ENCODE measurements around the gene ADGRA1. TPM values are rescaled to one million over a fixed set of nuclear protein-coding genes. Genes with fewer than 3 reads are reported as not detected.

Gene ADGRA1
- total and polyA plus RNA-seq, 2 of the 8 experiments (the other 6 are each of a cell fraction or from before 2014, with no cell fraction given) = 0.17 to 0.21 TPM

DNA sequence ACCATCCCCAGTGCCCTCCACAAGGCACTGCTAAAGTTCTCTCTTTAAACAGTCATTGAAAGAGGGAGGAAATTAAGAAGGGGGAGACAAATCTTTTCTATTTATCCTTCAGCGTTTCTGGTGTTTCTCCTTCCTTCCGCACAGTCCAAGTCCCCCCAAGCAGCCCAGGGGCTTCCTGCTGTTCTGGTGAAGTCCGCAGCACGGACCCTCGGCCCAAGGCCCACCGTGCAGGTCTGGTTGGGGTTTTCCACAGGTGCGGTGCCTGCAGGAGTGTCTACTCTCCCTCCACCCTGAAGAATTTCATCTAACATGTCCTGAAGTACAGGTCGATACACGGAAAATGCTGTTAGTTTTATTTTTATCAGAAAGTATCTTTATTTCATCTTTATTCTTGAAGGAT, 38.2 kb downstream of the ADGRA1 start:
- Histone ChIP-seq H4K91ac (replicated peaks; ENCODE audit: insufficient read length, low read length) (no peak overlapping the region), H3K4me3 (ENCODE audit: extremely low read depth in 1 of 4, insufficient read depth in 2 of 4, low read depth in 3 of 4, low read length in 4 of 4) (no peak overlapping the region), H3K4ac (replicated peaks; ENCODE audit: insufficient read length, low read depth, low read length) (no peak overlapping the region), H3K36me3 (ENCODE audit: control insufficient read depth in 2 of 4, insufficient read depth in 4 of 4, low read length in 3 of 4) (peaks cover 0 to 2% (median 0%) of the 10 kb centered on the region in 4 experiments; a peak in 1 of 8 replicates), H3K18ac (ENCODE audit: extremely low read depth, low read length) (no peak overlapping the region), H3K56ac (replicated peaks; ENCODE audit: insufficient read length, low read depth, low read length) (no peak overlapping the region), H3K4me1 (replicated peaks in 1 of 4; ENCODE audit: control insufficient read depth in 3 of 4, insufficient read depth in 4 of 4, low read length in 3 of 4) (peaks cover 0 to 3% (median 0%) of the 10 kb centered on the region in 4 experiments; a peak in 2 of 7 replicates), H2BK20ac (ENCODE audit: low read length) (no peak overlapping the region), H3K4me2 (ENCODE audit: insufficient read depth in 1 of 2, low read depth in 2 of 2, low read length in 2 of 2) (no peak overlapping the region), H3K14ac (ENCODE audit: insufficient read length) (no peak overlapping the region), H4K8ac (ENCODE audit: extremely low read depth, insufficient read depth, low read length) (no peak overlapping the region), H3K79me1 (ENCODE audit: low read depth, low read length) (no peaks in the 10 kb centered on the region), H3K23ac (ENCODE audit: insufficient read length) (no peak overlapping the region), H2BK5ac (ENCODE audit: low read depth, low read length) (no peak overlapping the region), H3K79me2 (ENCODE audit: control insufficient read depth in 1 of 2, insufficient read depth in 2 of 2, low read length in 2 of 2) (no peaks in the 10 kb centered on the region), H2BK12ac (ENCODE audit: low read depth, low read length) (no peak overlapping the region), H3K9ac (replicated peaks in 1 of 4; ENCODE audit: extremely low read depth in 1 of 4, low read depth in 3 of 4, low read length in 3 of 4) (no peak overlapping the region), H4K5ac (ENCODE audit: insufficient read length, low read depth, low read length) (no peak overlapping the region), H3K9me3 (ENCODE audit: insufficient read depth in 2 of 2, low read depth in 1 of 2, low read length in 1 of 2) (peaks cover 8 to 12% of the 10 kb centered on the region in 2 experiments; a peak in 3 of 4 replicates), H2BK15ac (ENCODE audit: low read length) (no peak overlapping the region), H2AFZ (ENCODE audit: low read length) (no peak overlapping the region), H4K20me1 (replicated peaks in 1 of 2; ENCODE audit: control insufficient read depth in 1 of 2, insufficient read depth in 2 of 2, low read length in 2 of 2) (peaks cover 0 to 8% of the 10 kb centered on the region in 2 experiments), H2AK5ac (ENCODE audit: low read depth, low read length) (no peak overlapping the region), H3K23me2 (ENCODE audit: low read depth, low read length) (peaks cover 11% of the 10 kb centered on the region; the same call in 1 of the 2 replicates), H3K27ac (ENCODE audit: low read depth, low read length) (no peak overlapping the region), H2BK120ac (replicated peaks; ENCODE audit: low read depth, low read length) (no peak overlapping the region), H3K27me3 (replicated peaks in 1 of 4; ENCODE audit: control insufficient read depth in 3 of 4, extremely low read depth in 1 of 4, insufficient read depth in 3 of 4, low read length in 3 of 4) (no peaks in the 10 kb centered on the region; a peak in 1 of 7 replicates)
- no peak for DNase-seq (ENCODE audit: low read depth in 1 of 2, low spot score in 2 of 2)
- ChIA-PET POLR2A (ENCODE audit: partially characterized antibody) (no interaction called here), CTCF (ENCODE audit: partially characterized antibody) (interaction anchor here (0.9 to 3.8 kb wide), 4 partner anchors 14 to 221 kb away, joined by 3 to 29 read pairs (median 8); no protein-coding TSS in a partner anchor)
- WGBS, 2 experiments (ENCODE audit: extremely low coverage in 1 of 2, insufficient coverage in 1 of 2, insufficient read length in 1 of 2, insufficient replicate concordance in 2 of 2, low coverage in 1 of 2, low lambda C conversion rate in 2 of 2, missing lambda C conversion rate in 1 of 2) = 88% methylated on average over 9 of the region's 9 CpGs; no CpG with 5 or more reads in 1 of the 2 experiments
- FAIRE-seq = no peak
- TF ChIP-seq SP1 (IDR thresholded peaks at IDR 0.05; ENCODE audit: low read depth, low read length) (no peak), SP4 (IDR thresholded peaks at IDR 0.05; ENCODE audit: low read length) (no peak), HDAC6 (IDR thresholded peaks at IDR 0.05; ENCODE audit: low read depth, low read length) (no peak), JUN (IDR thresholded peaks at IDR 0.05; ENCODE audit: low read depth, low read length) (no peak), RNF2 (IDR thresholded peaks at IDR 0.05; ENCODE audit: borderline replicate concordance, low read depth, low read length, missing control alignments, poor library complexity, severe bottlenecking) (no peak), MAFK (IDR thresholded peaks at IDR 0.05; ENCODE audit: low read depth, low read length) (no peak)
- TF ChIP-seq, protein P1, sequence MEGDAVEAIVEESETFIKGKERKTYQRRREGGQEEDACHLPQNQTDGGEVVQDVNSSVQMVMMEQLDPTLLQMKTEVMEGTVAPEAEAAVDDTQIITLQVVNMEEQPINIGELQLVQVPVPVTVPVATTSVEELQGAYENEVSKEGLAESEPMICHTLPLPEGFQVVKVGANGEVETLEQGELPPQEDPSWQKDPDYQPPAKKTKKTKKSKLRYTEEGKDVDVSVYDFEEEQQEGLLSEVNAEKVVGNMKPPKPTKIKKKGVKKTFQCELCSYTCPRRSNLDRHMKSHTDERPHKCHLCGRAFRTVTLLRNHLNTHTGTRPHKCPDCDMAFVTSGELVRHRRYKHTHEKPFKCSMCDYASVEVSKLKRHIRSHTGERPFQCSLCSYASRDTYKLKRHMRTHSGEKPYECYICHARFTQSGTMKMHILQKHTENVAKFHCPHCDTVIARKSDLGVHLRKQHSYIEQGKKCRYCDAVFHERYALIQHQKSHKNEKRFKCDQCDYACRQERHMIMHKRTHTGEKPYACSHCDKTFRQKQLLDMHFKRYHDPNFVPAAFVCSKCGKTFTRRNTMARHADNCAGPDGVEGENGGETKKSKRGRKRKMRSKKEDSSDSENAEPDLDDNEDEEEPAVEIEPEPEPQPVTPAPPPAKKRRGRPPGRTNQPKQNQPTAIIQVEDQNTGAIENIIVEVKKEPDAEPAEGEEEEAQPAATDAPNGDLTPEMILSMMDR (IDR thresholded peaks at IDR 0.05; ENCODE audit: control extremely low read depth in 1 of 3, insufficient read depth in 1 of 3, low read depth in 1 of 3, low read length in 3 of 3) = no peak
- TF ChIP-seq, protein P2, sequence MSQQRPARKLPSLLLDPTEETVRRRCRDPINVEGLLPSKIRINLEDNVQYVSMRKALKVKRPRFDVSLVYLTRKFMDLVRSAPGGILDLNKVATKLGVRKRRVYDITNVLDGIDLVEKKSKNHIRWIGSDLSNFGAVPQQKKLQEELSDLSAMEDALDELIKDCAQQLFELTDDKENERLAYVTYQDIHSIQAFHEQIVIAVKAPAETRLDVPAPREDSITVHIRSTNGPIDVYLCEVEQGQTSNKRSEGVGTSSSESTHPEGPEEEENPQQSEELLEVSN (IDR thresholded peaks at IDR 0.05) = no peak
